Measurements from ENCODE around the gene TK2.

The TK2 gene

GRCh38 chr16:66481081-66481942 is 68.6 kb downstream of the TK2 start:
- Histone ChIP-seq H3K27me3 (ENCODE audit: control insufficient read depth, low read length) (no peaks in the 10 kb centered on the region), H3K4me3 (ENCODE audit: low read length) (no peak overlapping the region), H3K9me2 (replicated peaks; ENCODE audit: control insufficient read depth, low read length) (no peaks in the 10 kb centered on the region), H3K36me3 (ENCODE audit: control insufficient read depth, low read length) (no peaks in the 10 kb centered on the region), H3F3A (ENCODE audit: control insufficient read depth, insufficient read depth) (no peaks in the 10 kb centered on the region), H3K9me3 (ENCODE audit: control insufficient read depth, insufficient read depth, low read length) (no peaks in the 10 kb centered on the region), H4K20me1 (ENCODE audit: control insufficient read depth, insufficient read depth, low read depth, low read length) (peaks cover 5% of the 10 kb centered on the region; the same call in 1 of the 2 replicates), H3K27ac (ENCODE audit: low read depth, low read length) (no peak overlapping the region), H3K4me2 (ENCODE audit: low read length) (no peak overlapping the region), H3K4me1 (ENCODE audit: control insufficient read depth, low read length) (peaks cover 10% of the 10 kb centered on the region), H3K79me2 (ENCODE audit: control insufficient read depth, low read length) (no peaks in the 10 kb centered on the region)
- TF ChIP-seq EZH2phosphoT487 (IDR thresholded peaks at IDR 0.05; ENCODE audit: borderline replicate concordance, low read length): no peak
- TF ChIP-seq CTCF (IDR thresholded peaks at IDR 0.05; ENCODE audit: low read depth, low read length, poor library complexity, severe bottlenecking): no peak

- peaks cover 11% of the 10 kb centered on the region for H3K4me1 ChIP-seq (ENCODE audit: control insufficient read depth, low read length)
- H3K36me3 ChIP-seq (ENCODE audit: control insufficient read depth, low read length): no peaks in the 10 kb centered on the region
- no peaks in the 10 kb centered on the region for H3K9me2 ChIP-seq (replicated peaks; ENCODE audit: control insufficient read depth, low read length)
- no peak overlapping the region for H3K4me2 ChIP-seq (ENCODE audit: low read length)
- H3K27ac ChIP-seq (ENCODE audit: low read depth, low read length): no peak overlapping the region
- TF ChIP-seq CTCF (IDR thresholded peaks at IDR 0.05; ENCODE audit: low read depth, low read length, poor library complexity, severe bottlenecking): no peak
- TF ChIP-seq EZH2phosphoT487 (IDR thresholded peaks at IDR 0.05; ENCODE audit: borderline replicate concordance, low read length): no peak
- no peak overlapping the region for H3K4me3 ChIP-seq (ENCODE audit: low read length)
- no peaks in the 10 kb centered on the region for H3K79me2 ChIP-seq (ENCODE audit: control insufficient read depth, low read length)
- no peaks in the 10 kb centered on the region for H3F3A ChIP-seq (ENCODE audit: control insufficient read depth, insufficient read depth)
- H4K20me1 ChIP-seq (ENCODE audit: control insufficient read depth, insufficient read depth, low read depth, low read length): peaks cover 5% of the 10 kb centered on the region; the same call in 1 of the 2 replicates
- no peaks in the 10 kb centered on the region; the same call in 1 of the 2 replicates for H3K27me3 ChIP-seq (ENCODE audit: control insufficient read depth, low read length)
- no peaks in the 10 kb centered on the region for H3K9me3 ChIP-seq (ENCODE audit: control insufficient read depth, insufficient read depth, low read length)
Measured at GRCh38 chr16:66480265-66481080, 69.4 kb downstream of the TK2 start.

GRCh38 chr16:66479661-66480264 is 70.2 kb downstream of the TK2 start:
- H3K79me2 ChIP-seq (ENCODE audit: control insufficient read depth, low read length): no peaks in the 10 kb centered on the region
- peaks cover 3% of the 10 kb centered on the region; the same call in 1 of the 2 replicates for H3K27me3 ChIP-seq (ENCODE audit: control insufficient read depth, low read length)
- H4K20me1 ChIP-seq (ENCODE audit: control insufficient read depth, insufficient read depth, low read depth, low read length): peaks cover 5% of the 10 kb centered on the region; the same call in 1 of the 2 replicates
- H3K27ac ChIP-seq (ENCODE audit: low read depth, low read length): no peak overlapping the region
- no peaks in the 10 kb centered on the region for H3K9me2 ChIP-seq (replicated peaks; ENCODE audit: control insufficient read depth, low read length)
- H3K4me2 ChIP-seq (ENCODE audit: low read length): no peak overlapping the region
- no peak overlapping the region for H3K4me3 ChIP-seq (ENCODE audit: low read length)
- H3K4me1 ChIP-seq (ENCODE audit: control insufficient read depth, low read length): peaks cover 17% of the 10 kb centered on the region
- H3F3A ChIP-seq (ENCODE audit: control insufficient read depth, insufficient read depth): peaks cover under 1% of the 10 kb centered on the region; the same call in 1 of the 2 replicates
- no peaks in the 10 kb centered on the region for H3K9me3 ChIP-seq (ENCODE audit: control insufficient read depth, insufficient read depth, low read length)
- no peak for TF ChIP-seq EZH2phosphoT487 (IDR thresholded peaks at IDR 0.05; ENCODE audit: borderline replicate concordance, low read length)
- no peak for TF ChIP-seq CTCF (IDR thresholded peaks at IDR 0.05; ENCODE audit: low read depth, low read length, poor library complexity, severe bottlenecking)
- no peaks in the 10 kb centered on the region for H3K36me3 ChIP-seq (ENCODE audit: control insufficient read depth, low read length)

Measured in DOHH2 (cell line).